HG03469 (cell line): ENCODE data around the gene IRAK3.
A peak's percentile ranks its signal among the peaks of the same experiment; 100 is the strongest.

Experiments used
- ATAC-seq: cut with Tn5 transposase; IDR thresholded peaks from one replicate; pipeline ENCODE4 v1.9.1; 2021; ENCODE audit warnings: mild to moderate bottlenecking, moderate library complexity, moderate number of reproducible peaks; ENCODE audit not compliant: unreplicated experiment

IRAK3 gene

GRCh38 chr12:66302827-66303169 is 113.8 kb downstream of the IRAK3 start:
- ATAC-seq, result no peak

- ATAC-seq, result peak; percentile 49
Observed at GRCh38 chr12:66303316-66303804, 114.3 kb downstream of the IRAK3 start.
